HG03432 (cell line): ENCODE data around the gene SDHAF2.
"Not testable (repeated sequence)": the region's sequence is repeated elsewhere in the genome, so short reads cannot be mapped to it uniquely, and the experiment has no call there.

Source experiments
- ATAC-seq: cut with Tn5 transposase; IDR thresholded peaks from one replicate; pipeline ENCODE4 v1.9.1; 2021; ENCODE audit warnings: mild to moderate bottlenecking, moderate library complexity; ENCODE audit not compliant: unreplicated experiment

The SDHAF2 gene

DNA sequence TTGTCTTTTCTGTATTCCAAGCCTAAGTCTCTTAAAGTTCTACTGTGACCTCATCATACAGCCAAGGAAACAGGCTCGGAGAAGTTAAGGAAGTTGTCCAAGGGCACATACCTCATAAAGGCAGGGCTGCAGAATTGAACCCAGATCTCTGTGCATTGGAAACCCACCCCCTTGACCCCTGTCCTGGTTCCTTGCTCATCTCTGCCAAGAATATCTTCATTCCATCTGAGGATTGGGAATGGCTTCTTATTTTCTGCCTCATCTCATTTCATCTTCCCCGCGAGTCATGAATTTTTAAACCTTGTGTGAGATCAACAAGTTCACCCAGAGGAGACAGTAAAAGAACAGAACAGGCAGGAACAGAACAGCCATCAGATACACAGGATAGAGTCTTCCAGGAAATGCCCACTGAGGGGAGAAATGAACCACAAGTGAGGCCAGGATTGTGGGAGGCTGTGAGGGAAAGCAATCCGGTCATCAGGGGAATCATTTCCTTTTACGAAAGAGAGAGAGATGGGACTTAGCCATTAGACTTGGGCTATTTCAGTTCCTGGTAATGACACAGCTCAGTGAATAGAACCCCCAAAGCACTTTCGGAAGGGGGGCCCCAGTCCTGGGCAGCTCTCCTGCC, 44.2 kb downstream of the SDHAF2 start:
- ATAC-seq: no peak

- ATAC-seq: no peak
These were observed 45.5 kb downstream of the SDHAF2 start for GRCh38 chr11:61475433-61475832.

GRCh38 chr11:61476371-61476770, 46.4 kb downstream of the SDHAF2 start:
- no peak for ATAC-seq

DNA sequence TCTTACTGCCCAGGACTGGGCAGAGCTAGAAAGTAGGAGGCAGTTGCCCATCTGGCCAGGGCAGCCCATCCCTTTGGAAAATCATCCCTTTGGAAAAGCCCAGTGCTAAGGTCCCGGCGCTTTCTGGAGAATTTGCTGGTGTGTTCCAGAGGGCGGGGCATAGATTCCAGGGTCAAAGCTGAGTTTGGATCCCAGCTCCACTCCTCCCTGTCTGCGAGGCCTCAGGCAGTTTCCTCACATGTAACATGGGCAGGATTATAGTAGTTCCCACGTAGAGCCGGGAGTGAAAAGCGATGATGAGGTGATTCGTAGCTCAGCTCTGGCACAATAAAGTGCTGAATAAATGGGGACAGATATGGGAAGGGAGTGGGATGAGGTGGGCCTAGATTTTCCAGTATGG, 47.2 kb downstream of the SDHAF2 start:
- ATAC-seq: no peak

DNA sequence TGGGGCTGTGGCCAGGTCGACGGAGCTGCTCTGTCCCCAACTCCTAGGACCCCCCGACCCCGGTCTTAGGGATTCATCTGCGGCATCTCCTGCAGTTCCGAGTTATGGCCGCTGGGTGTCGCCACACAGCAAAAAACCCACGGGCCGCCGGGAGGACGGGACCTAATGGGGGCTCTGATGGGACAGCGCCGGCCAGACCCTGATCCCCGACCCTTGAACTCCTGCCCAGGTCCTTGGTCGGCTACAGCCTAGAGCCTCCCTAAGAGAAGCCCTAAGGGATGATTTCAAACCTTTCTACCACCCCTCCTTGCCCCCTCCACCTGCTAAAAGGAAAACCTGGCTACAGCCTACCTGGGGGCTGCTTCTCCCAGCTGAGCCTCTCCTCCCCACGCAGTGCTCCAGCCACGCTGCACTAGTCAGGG, 47.8 kb downstream of the SDHAF2 start:
- no peak for ATAC-seq

GRCh38 chr11:61479360-61480058, 49.6 kb downstream of the SDHAF2 start:
- ATAC-seq: not testable (repeated sequence)

DNA sequence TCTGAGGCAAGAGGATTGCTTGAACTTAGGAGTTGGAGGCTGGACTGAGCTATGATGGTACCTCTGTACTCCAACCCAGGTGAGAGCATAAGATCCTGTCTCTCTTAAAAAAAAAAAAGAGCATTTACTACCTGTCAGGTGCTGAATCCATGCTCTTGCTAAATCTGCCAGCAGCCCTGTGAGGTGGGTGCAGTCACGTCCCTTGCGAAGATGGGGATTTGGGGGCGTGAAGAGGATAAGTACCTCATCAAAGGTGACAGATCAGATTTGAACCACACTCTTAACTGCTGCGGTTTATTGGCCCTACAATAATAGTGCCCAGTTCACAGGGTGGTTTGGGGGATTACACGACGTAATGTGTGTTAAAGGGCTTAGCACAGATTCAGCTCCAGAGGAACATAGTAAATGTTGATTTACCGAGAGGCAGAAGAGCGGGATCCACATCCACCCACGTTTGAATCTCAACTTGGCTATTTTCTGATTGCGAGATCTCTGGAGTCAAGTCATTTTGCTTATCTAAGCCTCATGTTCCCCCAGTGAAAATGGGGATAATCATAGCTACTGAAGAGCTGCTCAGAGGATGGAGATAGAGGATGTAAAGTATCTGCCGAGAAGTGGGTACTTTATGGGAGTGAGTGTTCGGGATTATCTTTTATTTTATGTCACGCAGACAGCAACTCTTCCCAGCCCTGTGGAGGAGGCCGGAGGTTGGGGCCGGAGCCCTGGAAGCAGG, 50.5 kb downstream of the SDHAF2 start:
- ATAC-seq: no peak

GRCh38 chr11:61480994-61481335, 51.0 kb downstream of the SDHAF2 start:
- no peak for ATAC-seq

DNA sequence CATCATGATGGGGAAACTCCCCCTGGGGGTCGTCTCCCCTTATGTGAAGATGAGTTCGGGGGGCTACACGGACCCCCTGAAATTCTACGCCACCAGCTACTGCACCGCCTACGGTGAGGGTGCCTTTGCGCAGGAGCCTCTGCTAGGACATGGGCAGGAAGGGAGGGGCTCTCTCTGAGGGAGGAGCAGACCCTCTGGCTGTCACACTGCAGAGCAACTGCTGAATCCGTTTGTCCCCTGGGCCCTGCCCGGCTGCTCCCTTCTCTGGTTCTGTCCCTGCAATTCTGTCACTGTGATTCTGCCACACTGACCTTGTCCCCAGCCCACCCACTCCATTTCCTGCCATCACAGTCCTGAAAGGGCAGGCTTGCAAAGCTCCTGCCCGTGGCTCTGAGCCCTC, 51.9 kb downstream of the SDHAF2 start:
- no peak for ATAC-seq

GRCh38 chr11:61482513-61482912, 52.6 kb downstream of the SDHAF2 start:
- no peak for ATAC-seq

DNA sequence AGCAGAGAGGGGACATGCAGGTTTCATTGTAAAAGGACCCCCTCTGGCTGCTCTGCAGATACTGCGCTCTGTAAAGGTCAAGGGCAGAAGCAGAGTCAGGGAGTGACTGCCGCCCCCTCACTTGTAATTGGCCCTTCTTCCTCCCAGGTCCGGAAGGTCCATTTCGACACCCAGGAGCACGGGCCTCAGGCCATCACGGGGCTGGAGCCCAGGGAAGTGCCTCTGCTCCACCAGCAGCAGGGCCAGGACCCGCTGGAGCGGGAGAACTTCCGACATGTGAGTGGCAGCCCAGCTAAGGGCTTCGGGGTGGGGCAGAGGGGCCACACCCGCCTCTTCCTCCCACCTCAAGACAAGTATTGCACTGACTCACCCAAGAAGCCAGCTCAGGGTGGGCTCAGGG, 54.6 kb downstream of the SDHAF2 start:
- no peak for ATAC-seq

DNA sequence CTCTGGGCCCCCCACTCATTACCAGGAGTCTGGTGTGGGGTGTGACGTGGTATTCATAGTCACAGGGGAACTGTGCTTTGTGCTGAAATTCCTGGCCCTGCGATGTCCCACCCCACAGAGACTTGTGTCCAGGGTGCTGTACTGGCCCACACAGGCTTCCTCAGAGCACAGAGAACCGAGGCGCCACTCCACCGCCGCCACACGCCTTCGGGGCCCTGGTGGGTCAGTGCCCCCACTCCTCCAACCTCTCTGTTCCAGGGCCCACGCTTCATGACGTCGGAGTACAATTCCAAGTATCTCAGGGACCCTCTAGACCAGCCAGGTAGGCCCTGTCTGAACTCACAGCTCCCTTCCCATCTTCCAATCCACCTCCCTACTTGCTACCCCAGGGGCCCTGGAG, 55.2 kb downstream of the SDHAF2 start:
- ATAC-seq: no peak

GRCh38 chr11:61486011-61486620, 56.2 kb downstream of the SDHAF2 start:
- no peak for ATAC-seq

- ATAC-seq: no peak
These were observed 56.9 kb downstream of the SDHAF2 start for GRCh38 chr11:61486779-61487178.

- ATAC-seq: no peak
These were observed 57.6 kb downstream of the SDHAF2 start for GRCh38 chr11:61487342-61488025.

- ATAC-seq: no peak
These were observed 58.8 kb downstream of the SDHAF2 start for GRCh38 chr11:61488651-61489291.

- no peak for ATAC-seq
These were observed 60.2 kb downstream of the SDHAF2 start for GRCh38 chr11:61489833-61490721.

DNA sequence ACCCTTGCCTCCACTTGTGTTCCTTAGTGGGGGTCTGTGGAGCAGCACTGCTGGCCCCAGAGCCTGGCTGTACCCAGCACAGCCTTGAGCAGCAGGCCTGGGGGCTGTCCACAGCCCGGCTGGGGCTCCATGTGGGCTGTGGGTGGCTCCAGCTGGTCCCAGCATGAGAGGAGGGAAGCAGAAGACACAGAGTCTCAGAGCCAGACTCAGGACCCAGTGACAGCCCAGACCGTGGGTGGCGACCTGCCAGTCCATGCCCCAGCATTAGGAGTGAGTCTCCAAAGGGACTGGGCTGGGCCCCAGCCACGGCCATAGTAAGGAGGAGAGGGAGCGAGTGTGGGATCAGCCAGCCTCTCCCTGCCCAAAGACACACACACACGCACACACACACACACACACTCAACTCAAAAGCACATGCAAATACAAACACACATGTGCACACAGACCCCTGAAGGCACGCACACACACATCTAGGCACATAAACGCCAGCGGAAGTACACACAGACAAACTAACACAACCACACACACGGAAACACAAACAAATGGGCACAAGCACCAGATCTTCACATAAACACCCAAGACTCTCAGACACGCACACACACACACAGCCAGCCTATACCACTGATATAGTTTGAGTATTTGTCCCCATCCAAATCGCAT, 61.9 kb downstream of the SDHAF2 start:
- no peak for ATAC-seq

GRCh38 chr11:61494381-61494961, 64.5 kb downstream of the SDHAF2 start:
- no peak for ATAC-seq
